ENCODE results near the gene TCERG1L.

The TCERG1L gene

GRCh38 chr10:131270461-131271190, 40.9 kb downstream of the TCERG1L start:
- H3K9me3 Mint-ChIP-seq: no peaks in the 10 kb centered on the region
- no peaks in the 10 kb centered on the region for H3K27me3 Mint-ChIP-seq (ENCODE audit: low read depth)
- no peaks in the 10 kb centered on the region for H3K4me1 Mint-ChIP-seq (ENCODE audit: low read depth)
- no peaks in the 10 kb centered on the region for H3K36me3 Mint-ChIP-seq (ENCODE audit: low read depth)
- no peak overlapping the region for H3K4me3 Mint-ChIP-seq
- H3K27ac Mint-ChIP-seq: no peak overlapping the region

GRCh38 chr10:131269776-131270460, 41.6 kb downstream of the TCERG1L start:
- H3K27ac Mint-ChIP-seq: no peak overlapping the region
- no peak overlapping the region for H3K4me3 Mint-ChIP-seq
- H3K27me3 Mint-ChIP-seq (ENCODE audit: low read depth): no peaks in the 10 kb centered on the region
- H3K4me1 Mint-ChIP-seq (ENCODE audit: low read depth): no peaks in the 10 kb centered on the region
- H3K36me3 Mint-ChIP-seq (ENCODE audit: low read depth): no peaks in the 10 kb centered on the region
- H3K9me3 Mint-ChIP-seq: no peaks in the 10 kb centered on the region

GRCh38 chr10:131267814-131268095, 43.8 kb downstream of the TCERG1L start:
- Mint-ChIP-seq H3K9me3 (no peaks in the 10 kb centered on the region), H3K4me1 (ENCODE audit: low read depth) (no peaks in the 10 kb centered on the region), H3K27ac (no peak overlapping the region), H3K36me3 (ENCODE audit: low read depth) (no peaks in the 10 kb centered on the region), H3K27me3 (ENCODE audit: low read depth) (no peaks in the 10 kb centered on the region), H3K4me3 (no peak overlapping the region)

GRCh38 chr10:131266936-131267813, 44.3 kb downstream of the TCERG1L start:
- no peak overlapping the region for H3K4me3 Mint-ChIP-seq
- H3K27ac Mint-ChIP-seq: no peak overlapping the region
- no peaks in the 10 kb centered on the region for H3K27me3 Mint-ChIP-seq (ENCODE audit: low read depth)
- no peaks in the 10 kb centered on the region for H3K36me3 Mint-ChIP-seq (ENCODE audit: low read depth)
- H3K9me3 Mint-ChIP-seq: no peaks in the 10 kb centered on the region
- H3K4me1 Mint-ChIP-seq (ENCODE audit: low read depth): no peaks in the 10 kb centered on the region

GRCh38 chr10:131264110-131264788, 47.3 kb downstream of the TCERG1L start:
- Mint-ChIP-seq H3K4me1 (ENCODE audit: low read depth) (no peaks in the 10 kb centered on the region), H3K27ac (no peak overlapping the region), H3K4me3 (no peak overlapping the region), H3K9me3 (no peaks in the 10 kb centered on the region), H3K27me3 (ENCODE audit: low read depth) (no peaks in the 10 kb centered on the region), H3K36me3 (ENCODE audit: low read depth) (no peaks in the 10 kb centered on the region)

GRCh38 chr10:131261890-131262475, 49.5 kb downstream of the TCERG1L start:
- Mint-ChIP-seq H3K4me3 (no peak overlapping the region), H3K27me3 (ENCODE audit: low read depth) (no peaks in the 10 kb centered on the region), H3K9me3 (no peaks in the 10 kb centered on the region), H3K36me3 (ENCODE audit: low read depth) (no peaks in the 10 kb centered on the region), H3K4me1 (ENCODE audit: low read depth) (no peaks in the 10 kb centered on the region), H3K27ac (no peak overlapping the region)

- H3K4me3 Mint-ChIP-seq: no peak overlapping the region
- no peaks in the 10 kb centered on the region for H3K9me3 Mint-ChIP-seq
- no peak overlapping the region for H3K27ac Mint-ChIP-seq
- no peaks in the 10 kb centered on the region for H3K27me3 Mint-ChIP-seq (ENCODE audit: low read depth)
- no peaks in the 10 kb centered on the region for H3K36me3 Mint-ChIP-seq (ENCODE audit: low read depth)
- H3K4me1 Mint-ChIP-seq (ENCODE audit: low read depth): no peaks in the 10 kb centered on the region
Measured at GRCh38 chr10:131260452-131261211, 50.9 kb downstream of the TCERG1L start.

- H3K27me3 Mint-ChIP-seq (ENCODE audit: low read depth): no peaks in the 10 kb centered on the region
- H3K4me1 Mint-ChIP-seq (ENCODE audit: low read depth): no peaks in the 10 kb centered on the region
- H3K27ac Mint-ChIP-seq: no peak overlapping the region
- no peaks in the 10 kb centered on the region for H3K36me3 Mint-ChIP-seq (ENCODE audit: low read depth)
- no peaks in the 10 kb centered on the region for H3K9me3 Mint-ChIP-seq
- H3K4me3 Mint-ChIP-seq: no peak overlapping the region
Measured at GRCh38 chr10:131260031-131260430, 51.5 kb downstream of the TCERG1L start.

- no peak overlapping the region for H3K27ac Mint-ChIP-seq
- H3K27me3 Mint-ChIP-seq (ENCODE audit: low read depth): no peaks in the 10 kb centered on the region
- H3K36me3 Mint-ChIP-seq (ENCODE audit: low read depth): no peaks in the 10 kb centered on the region
- H3K4me1 Mint-ChIP-seq (ENCODE audit: low read depth): no peaks in the 10 kb centered on the region
- H3K9me3 Mint-ChIP-seq: no peaks in the 10 kb centered on the region
- no peak overlapping the region for H3K4me3 Mint-ChIP-seq
Measured at GRCh38 chr10:131259535-131259934, 52.0 kb downstream of the TCERG1L start.

GRCh38 chr10:131258256-131258655, 53.3 kb downstream of the TCERG1L start:
- H3K27me3 Mint-ChIP-seq (ENCODE audit: low read depth): no peaks in the 10 kb centered on the region
- no peak overlapping the region for H3K27ac Mint-ChIP-seq
- H3K36me3 Mint-ChIP-seq (ENCODE audit: low read depth): no peaks in the 10 kb centered on the region
- H3K4me1 Mint-ChIP-seq (ENCODE audit: low read depth): no peaks in the 10 kb centered on the region
- no peak overlapping the region for H3K4me3 Mint-ChIP-seq
- no peaks in the 10 kb centered on the region for H3K9me3 Mint-ChIP-seq

GRCh38 chr10:131257027-131257426, 54.5 kb downstream of the TCERG1L start:
- Mint-ChIP-seq H3K27ac (no peak overlapping the region), H3K4me3 (no peak overlapping the region), H3K36me3 (ENCODE audit: low read depth) (no peaks in the 10 kb centered on the region), H3K4me1 (ENCODE audit: low read depth) (no peaks in the 10 kb centered on the region), H3K9me3 (no peaks in the 10 kb centered on the region), H3K27me3 (ENCODE audit: low read depth) (no peaks in the 10 kb centered on the region)

- Mint-ChIP-seq H3K27ac (no peak overlapping the region), H3K4me3 (no peak overlapping the region), H3K9me3 (no peaks in the 10 kb centered on the region), H3K4me1 (ENCODE audit: low read depth) (no peaks in the 10 kb centered on the region), H3K27me3 (ENCODE audit: low read depth) (no peaks in the 10 kb centered on the region), H3K36me3 (ENCODE audit: low read depth) (no peaks in the 10 kb centered on the region)
Measured at GRCh38 chr10:131254859-131255252, 56.7 kb downstream of the TCERG1L start.

GRCh38 chr10:131253931-131254858, 57.3 kb downstream of the TCERG1L start:
- Mint-ChIP-seq H3K27me3 (ENCODE audit: low read depth) (no peaks in the 10 kb centered on the region), H3K4me1 (ENCODE audit: low read depth) (no peaks in the 10 kb centered on the region), H3K36me3 (ENCODE audit: low read depth) (no peaks in the 10 kb centered on the region), H3K27ac (peak overlapping the region; percentile 2), H3K9me3 (no peaks in the 10 kb centered on the region), H3K4me3 (no peak overlapping the region)
